ENCODE data around the gene LILRA6.
A peak's percentile ranks its signal among the peaks of the same experiment; 100 is the strongest.
"Not testable (repeated sequence)": the region's sequence is repeated elsewhere in the genome, so short reads cannot be mapped to it uniquely, and the experiment has no call there.

Gene LILRA6

DNA sequence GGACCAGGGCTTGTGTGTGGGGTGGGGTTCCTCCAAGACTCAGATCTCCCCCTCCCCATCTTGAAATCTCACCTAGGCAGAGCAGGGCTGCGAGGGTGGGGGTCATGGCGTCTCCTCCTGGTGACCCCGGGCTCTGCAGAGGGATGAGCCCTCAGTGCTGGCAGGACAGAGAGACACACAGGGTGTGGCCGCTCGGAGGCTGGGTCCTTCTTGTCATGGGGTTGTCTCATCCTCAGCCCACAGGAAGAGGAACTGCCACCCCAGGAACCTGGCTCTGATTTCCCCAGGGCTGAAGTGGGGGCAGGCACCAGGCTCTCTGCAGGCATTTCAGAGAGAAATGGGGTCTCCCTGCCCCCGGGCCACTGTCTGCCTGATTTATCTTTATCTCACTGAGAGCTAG is at the start of gene LILRA6:
Gene LILRA6 (minus strand): TSS at position 145 of the 400 bp plus-strand sequence.
- DNase-seq (ENCODE audit: low read depth): not testable (repeated sequence)

DNA sequence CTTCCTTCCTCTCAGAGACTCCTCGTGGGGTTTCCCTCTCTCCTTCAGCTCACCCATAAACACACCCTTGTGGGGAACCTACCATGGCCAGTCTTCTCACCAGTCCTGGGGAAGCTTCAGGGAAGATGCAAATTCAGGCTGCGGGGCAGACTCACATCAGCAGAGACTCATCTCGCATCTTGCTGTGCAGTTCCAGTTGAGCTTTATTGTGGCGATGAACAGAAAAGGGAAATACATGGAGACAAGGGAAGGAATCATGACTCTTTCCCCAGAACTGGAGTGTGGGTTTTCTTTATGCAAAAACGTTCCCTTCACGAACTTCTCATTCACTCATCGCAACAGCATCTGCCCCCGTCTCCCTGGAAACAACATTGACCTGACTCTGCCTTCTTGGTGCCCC is 46.6 kb upstream of the LILRA6 start:
- DNase-seq (ENCODE audit: low read depth): not testable (repeated sequence)

DNA sequence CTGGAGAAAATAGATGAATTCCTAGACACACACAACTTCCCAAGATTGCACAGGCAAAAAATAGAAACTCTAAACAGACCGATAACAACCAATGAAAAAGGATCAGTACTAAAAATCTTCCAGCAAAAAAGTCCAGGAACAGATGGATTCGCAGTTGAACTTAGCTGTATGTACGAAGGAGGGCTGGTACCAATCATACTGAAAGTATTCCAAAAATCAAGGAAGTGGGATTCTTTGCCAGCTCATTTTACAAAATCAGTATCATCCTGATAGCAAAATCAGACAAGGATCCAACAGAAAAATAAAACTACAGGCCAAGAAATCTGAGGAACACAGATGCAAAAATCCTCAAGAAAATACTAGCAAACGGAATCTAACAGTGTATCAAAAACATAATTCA is 44.9 kb upstream of the LILRA6 start:
- peak; percentile 81 for DNase-seq (ENCODE audit: low read depth)

DNA sequence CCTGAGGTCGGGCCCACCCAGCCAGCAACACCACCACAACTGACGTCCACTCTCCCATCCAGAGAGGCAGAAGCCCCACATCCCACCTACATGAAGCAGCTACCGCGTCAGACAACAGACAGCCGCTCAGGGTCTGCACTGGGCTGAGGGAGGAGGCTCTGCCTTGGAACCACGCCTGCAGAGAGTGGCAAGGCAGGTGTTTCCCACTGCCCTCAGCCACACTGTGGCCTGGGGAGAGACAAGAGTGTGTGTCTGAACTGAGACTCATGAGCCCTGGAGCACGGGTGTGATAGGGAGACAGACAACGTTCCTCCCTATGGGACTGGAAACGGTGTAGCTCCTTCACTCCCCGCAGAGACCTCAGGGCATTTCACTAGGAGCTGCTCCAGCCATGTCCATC is 43.7 kb upstream of the LILRA6 start:
- DNase-seq (ENCODE audit: low read depth): not testable (repeated sequence)

DNA sequence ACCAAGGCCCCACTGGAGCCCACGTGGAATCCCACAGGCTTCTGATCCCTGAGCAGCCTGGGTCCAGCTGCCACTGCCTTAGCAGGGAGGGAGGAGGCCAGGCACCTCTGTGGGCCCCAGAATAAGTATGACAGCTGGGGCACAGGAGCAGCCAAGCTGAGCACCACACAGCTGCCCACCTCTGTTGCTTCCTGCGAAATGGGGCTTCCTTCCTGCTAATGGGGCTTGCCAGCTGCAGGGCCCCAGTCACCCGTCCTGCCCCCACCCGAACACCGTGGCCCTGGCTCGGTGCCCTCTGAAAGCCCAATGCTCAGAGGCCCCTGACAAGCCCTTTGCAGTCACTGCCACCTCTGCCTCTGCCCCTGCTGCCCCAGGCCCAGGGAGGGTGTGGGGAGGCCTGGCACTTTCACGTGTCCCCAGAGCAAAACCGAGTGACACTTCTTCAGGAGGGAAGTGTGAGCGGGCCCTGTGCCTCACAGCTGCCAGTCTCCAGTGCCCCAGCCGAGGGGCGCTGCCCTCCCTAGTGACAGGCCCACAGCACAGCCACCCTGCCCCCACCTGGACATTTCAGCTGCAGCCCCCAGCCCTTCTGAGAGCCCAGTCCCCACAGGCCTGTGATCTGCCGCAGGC is 43.0 kb upstream of the LILRA6 start:
- not testable (repeated sequence) for DNase-seq (ENCODE audit: low read depth)

DNA sequence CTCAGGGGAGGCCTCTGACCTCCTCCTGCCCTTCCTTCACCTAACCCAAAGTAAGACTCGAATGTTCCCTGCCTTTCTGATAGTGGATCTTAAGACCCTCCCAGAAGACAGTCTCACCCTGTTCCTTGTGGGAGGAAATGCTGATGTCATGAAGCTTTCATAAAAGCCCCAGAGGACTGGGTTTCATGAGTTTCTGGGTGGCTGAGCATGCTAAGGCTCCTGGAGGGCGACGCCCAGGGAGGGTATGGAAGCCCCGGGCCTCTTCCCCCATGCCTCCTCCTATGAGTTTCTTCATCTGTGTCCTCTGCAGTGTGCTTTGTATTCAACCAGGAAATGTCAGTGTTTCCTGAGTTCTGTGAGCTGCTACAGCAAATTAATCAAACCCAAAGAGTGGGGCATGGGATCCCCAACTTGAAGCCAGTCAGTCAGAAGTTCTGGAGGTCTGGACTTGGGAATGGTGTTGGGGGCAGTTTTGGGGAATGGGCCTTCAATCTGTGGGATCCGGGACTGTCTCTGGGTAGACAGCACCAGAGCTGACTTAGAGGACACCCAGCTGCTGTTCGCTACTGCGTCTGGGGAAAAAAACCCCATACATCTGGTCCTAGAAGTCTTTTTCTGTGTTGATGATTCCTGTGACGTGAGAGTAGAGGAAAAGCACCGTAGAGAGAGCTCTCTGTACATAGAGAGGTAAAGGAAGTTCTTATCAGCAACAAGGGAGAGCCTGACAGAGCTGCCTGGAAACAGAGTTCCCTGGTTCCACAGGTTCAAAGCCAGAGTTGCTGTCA is 40.3 kb upstream of the LILRA6 start:
- DNase-seq (ENCODE audit: low read depth): no peak

DNA sequence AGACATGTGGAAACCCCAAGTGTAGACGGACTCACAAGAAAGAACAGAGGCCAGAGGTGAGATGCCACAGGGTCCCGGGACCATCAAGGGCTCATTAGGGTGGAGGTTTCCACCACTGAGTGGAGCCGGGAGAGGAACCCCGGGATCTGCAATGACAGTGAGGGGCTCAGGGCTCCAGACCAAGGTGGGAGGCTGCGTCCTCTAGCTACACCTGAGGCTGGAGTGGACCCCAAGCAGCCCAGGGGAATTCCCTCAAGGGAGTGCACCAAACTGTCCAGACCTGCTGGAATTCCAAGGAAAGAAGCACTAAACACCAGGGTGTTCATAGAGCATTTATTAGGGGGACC is 39.1 kb upstream of the LILRA6 start:
- not testable (repeated sequence) for DNase-seq (ENCODE audit: low read depth)

DNA sequence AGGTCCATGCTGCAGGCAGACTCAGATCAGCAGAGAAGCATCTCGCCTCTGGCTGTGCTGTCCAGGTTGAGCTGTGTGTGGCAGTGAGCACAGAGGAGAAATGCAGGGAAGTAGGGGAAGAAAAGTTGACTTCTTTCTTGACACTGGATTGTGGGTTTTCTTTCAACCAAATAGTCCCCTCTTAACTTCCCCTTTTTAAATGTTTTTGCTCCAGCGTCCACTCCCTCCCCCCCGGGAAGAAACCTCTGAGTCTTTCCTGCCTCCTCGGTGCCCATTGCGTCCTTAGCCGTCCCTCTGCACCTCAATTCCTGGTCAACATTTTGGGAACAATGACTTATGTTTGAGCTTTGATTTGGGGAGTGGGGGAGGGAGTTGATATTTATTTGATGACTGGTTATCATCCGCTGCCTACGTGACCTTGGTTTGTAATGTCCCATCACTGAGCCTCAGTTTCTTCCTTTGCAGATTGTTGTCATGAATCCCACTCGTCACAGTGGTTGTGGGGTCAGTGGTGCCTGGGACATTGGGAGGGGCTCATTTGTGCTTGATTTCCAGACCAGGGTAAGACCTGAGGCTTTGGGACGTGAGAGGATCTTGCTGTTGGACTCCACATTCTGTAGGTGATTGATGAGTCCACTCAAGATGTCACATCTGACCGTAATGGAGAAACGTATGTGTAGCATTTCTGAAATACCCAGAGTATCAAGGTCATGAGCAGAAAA is 38.6 kb upstream of the LILRA6 start, which contains the start of gene LILRB2:
Gene LILRB2 (minus strand): TSS at position 104 of the 722 bp plus-strand sequence. CDS start 614 bp downstream, outside the sequence.
- DNase-seq (ENCODE audit: low read depth): no peak

DNA sequence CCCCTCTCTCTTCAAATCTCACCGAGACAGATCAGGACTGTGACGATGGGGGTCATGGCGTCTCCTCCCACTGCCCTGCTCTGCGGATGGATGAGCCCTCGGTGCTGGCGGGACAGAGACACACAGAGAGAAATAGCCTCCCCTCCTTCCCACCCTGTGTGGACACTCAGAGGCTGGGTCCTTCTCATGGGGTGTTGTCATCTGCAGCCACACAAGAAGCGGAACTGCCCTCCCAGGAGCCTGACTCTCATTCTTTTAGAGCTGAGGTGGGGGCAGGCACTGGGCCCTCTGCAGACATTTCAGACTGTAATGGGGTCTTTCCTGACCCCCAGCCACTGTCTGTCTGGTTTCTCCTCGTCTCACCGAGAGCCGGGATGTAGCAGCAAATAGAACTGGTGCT is 37.9 kb upstream of the LILRA6 start:
- not testable (repeated sequence) for DNase-seq (ENCODE audit: low read depth)

DNA sequence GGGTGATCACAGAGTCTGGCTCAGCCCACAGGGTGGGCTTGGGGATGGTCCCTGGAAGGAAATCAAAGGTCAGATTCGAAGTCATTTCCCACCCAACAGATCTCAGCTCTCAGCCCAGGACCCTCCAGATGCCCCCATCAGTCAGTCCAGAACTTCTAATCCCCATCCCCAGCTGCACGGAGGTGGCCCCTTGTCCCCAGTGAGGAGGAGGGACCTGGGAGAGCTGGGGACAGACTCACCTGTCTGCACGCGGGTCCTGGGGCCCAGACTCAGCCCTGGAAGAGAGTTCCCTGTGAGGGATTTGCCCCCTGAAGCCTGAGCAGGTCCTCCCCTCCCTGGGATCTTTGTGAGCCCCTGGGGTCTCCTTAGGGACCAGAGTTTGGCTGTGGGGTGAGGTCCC is 37.4 kb upstream of the LILRA6 start:
- not testable (repeated sequence) for DNase-seq (ENCODE audit: low read depth)

DNA sequence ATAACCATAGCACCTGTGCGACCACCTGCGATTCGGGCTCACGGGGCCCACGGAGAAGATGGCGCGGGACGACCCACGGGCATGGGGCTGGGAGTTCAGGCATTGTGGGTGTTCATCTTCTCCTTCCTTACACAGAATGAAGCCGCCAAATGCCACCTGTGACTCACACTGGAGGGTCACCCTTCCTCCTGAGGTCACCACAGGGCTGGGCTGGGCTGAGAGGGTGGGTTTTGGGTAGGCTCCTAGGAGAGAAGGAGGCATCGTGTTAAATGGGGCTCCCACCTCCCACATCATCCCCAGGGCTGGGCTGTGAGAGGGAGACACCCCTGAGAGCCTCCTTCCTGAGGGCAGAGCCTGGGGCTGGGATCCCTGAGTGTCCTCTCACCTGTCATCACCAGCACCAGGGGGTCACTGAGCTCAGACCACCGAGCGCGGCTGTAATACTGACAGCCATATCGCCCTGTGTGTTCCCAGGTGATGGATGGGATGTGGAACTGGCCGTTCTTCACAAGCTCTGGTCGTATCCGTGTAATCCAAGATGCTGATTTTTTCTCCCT is 36.9 kb upstream of the LILRA6 start:
- no peak for DNase-seq (ENCODE audit: low read depth)

DNA sequence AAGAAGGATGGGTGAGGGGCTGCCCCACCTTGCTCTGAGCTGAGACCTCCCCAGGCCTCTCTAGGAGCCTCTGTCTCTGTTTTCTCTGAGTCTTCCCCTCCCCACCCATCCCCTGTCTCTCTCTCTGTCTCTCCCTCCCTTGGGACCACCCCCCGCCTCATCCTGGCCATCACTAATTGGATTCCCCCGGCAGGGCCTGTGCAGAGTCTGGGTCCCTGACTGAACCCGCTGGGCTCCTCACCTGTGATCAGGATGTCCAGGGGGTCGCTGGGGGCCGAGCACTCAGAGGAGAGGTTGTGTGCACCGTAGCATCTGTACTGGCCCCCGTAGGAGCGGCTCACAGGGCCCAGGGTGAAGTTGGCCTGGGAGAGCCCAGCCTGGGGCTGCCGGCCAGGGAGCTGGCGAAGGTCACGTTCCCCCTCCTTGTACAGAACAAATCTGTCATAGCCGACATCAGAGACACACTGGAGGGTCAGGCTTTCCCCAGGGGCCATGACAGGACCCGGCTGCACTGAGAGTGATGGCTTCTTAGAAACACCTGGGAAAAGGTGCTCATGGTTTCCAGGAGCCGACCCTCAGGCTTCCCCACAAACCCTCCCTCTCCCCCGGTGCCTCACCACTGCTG is 36.1 kb upstream of the LILRA6 start:
- DNase-seq (ENCODE audit: low read depth): not testable (repeated sequence)

DNA sequence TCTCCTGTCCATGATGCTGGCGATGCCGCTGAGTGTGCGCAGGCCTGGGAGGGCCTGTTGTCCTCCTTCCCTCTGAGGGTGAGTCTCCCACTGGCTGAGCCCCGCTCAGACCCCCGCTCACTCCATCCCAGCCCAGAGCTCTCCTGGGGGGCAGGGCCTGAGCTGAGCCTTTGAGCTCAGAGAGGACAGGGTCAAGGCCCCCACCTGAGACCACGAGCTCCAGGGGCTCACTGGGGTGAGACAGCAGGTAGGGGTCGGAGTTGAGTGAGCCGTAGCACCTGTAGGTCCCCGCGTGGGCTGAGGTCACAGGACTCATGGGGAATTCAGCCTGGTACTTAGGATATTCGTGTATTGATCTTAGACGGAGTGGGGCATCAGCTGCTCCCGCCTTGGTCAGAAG is 35.5 kb upstream of the LILRA6 start:
- not testable (repeated sequence) for DNase-seq (ENCODE audit: low read depth)

DNA sequence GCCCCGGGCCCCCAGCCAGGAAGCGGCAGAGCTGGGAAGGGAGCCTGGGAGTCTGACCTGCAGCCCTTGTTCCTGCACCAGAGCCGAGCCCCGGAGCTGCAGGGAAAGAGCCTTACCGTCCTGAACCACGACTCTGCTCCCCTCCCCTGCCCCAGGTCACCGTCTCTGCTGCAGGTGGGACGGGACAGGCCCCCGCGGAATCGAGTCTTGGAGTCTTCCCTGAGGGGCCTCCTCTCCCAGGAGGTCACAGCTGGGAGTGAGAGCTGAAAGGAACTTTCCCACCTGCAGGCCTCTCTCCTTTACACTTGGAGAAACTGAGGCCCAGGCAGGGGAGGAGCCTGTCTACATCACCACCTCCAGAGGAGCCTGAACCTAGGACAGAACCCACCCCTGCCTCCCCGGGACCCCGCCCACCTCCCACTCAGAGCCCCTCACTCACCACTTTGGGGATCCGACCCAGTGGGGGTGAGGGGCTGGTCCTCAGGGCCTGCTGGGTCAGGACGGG is 34.6 kb upstream of the LILRA6 start:
- not testable (repeated sequence) for DNase-seq (ENCODE audit: low read depth)

DNA sequence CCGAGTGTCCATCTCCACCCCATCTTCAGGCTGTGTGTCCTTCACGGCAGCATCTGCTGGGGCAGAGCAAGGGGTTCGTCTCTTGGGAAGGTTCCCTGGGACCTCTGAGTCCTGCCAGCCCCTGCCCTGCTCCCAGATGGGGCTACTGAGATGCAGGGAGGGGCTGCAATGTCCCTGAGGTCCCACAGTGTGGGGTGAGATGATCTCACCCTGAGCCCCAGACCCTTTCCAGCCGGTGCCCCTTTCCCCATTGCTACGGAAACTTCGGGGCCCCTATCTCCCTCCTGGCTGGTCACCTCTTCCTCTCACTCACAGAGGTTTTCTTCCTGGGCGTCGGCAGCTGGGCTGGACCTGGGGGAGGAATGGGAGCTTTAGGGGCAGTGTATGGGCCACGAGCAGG is 33.4 kb upstream of the LILRA6 start:
- DNase-seq (ENCODE audit: low read depth): no peak

DNA sequence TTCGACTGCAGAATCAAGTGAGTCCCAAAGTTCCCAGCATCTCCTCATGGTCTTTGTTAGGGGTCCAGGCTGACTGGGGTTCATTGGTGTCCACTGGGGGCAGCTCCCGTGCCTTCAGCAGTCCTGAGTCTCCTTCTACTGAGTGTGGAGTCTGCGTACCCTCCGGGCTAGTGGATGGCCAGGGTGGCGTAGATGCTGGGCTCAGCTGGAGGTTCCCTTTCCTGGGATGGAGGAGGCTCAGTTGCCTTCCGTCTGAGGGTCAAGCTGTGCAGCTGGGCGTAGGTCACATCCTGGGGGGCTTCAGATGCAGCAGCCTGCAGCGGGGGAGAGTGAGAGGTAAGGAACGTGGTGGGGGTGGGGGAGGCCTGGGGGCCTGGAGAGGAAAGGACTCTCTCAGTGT is 31.9 kb upstream of the LILRA6 start:
- DNase-seq (ENCODE audit: low read depth): not testable (repeated sequence)

DNA sequence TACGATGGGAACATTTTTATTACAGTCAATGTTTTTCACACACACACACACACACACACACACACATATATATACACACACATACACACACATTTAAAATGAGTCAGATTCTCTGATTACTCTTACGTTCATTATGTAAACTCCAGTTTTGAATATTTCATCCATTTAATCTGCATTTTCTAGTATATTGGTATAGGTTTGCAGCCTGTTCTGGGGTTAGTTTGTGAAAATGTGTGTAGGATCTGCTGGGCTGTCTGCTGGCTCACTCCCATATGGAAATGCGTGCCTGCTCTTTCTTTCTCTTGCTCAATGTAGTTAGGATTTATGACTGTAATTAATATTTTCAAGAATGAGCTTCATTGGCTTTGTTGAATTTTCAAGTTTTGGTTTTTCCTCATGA is 31.2 kb upstream of the LILRA6 start:
- DNase-seq (ENCODE audit: low read depth): no peak

DNA sequence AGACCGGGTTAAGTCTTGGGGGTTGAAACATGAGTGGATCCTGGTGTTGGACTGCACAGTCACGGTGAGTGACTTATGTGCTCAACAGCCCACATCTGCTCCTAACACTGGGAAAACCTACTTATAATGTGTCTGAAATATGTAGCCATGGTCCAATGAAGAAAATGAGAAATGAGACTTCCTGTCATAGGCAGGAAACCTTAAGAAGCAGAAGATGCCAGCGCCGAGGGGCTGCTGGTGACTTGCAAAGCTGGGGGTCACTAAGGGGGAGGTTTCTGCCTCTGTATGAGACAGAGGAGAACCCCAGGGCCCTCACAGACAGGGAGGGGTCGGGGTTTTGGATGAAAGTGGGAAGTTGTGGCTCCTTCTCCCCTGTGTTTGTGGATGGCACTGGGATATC is 29.6 kb upstream of the LILRA6 start:
- DNase-seq (ENCODE audit: low read depth): not testable (repeated sequence)

DNA sequence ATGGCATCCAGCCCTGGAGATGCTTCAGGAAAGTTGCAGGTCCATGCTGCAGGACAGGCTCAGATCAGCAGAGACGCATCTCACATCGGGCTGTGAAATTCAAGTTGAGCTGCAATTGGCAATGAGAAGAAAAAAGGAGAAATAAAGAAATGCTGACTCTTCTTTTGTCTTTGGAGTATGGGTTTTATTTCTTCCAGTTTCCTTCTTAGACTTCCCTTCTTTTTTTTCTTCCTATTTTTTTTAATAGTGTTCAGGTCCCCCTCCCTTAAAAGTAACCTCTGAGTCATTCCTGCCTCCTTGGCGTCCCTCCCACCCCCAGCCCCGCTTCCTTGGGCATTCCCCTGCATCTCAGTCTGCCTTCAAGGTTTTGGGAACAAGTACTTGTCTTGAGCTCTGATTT is 29.0 kb upstream of the LILRA6 start:
- DNase-seq (ENCODE audit: low read depth): not testable (repeated sequence)

DNA sequence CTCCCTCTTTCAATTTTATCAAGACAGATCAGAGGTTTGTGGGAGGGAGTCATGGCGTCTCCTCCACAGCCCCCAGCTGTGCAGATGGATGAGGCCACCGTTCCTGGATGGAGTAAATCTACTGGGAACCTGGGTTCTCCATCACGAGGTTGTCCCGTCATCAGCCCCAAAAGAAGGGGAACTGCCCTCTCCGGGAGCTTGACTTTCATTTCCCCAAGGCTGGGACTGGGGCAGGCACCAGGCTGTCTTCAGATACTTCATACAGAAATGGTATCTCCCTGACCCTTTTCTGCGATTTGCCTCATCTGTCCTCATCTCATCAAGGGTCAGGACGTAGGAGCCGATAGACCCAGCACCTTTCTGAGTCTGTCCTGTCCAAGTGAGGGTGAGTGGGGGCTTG is 28.5 kb upstream of the LILRA6 start:
- no peak for DNase-seq (ENCODE audit: low read depth)

DNA sequence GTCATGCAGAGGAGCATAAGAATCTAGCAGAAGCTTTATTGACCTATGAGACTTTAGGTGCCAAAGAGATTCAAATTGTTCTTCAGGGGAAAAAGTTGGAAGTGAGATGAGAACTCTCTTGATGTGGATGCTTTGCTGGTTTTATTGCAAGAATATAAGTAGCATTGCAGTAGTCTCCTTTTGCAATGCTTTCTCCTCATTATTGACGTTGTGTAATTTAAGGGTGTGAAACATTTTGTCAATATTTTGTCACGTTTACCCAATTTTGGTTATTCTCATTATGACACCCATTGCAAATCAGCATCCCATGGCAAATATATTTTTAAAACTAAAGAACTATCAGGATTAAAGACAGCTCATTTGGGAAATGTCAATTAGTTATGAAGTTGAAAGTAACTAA is 26.3 kb upstream of the LILRA6 start:
- no peak for DNase-seq (ENCODE audit: low read depth)

DNA sequence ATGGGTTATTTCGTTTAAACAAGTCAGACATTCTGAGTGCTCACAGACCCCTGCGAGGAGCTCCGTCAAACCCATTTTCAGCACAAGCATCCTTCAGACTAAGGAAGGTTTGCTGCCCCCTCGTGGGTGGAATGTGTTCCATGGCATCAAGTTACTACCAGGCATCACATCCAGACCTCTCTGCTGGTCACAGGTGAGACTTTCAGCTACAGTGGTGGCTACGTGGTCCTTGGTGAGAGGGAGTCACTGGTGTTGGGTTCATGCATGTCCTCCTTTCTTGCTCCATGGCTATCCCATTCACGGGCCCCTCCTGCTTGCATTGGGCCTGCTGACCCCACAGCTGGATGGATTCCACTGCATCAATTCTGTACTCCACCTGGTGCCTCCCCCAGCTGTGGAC is 23.5 kb upstream of the LILRA6 start:
- peak; percentile 67 for DNase-seq (ENCODE audit: low read depth)

Data from EH (cell line).